Activated CD8-positive, alpha-beta memory T cell treated with anti-CD3 and anti-CD28 coated beads, Interleukin-2, amount 10 ng/mL, durations not matched to agents 7 days and 5 days (primary cell): ENCODE measurements around the gene PDXDC1. TPM values are rescaled to one million over a fixed set of nuclear protein-coding genes. Genes with fewer than 3 reads are reported as not detected.
"Not testable (repeated sequence)": the region's sequence is repeated elsewhere in the genome, so short reads cannot be mapped to it uniquely, and the experiment has no call there.

Experiments
- ATAC-seq: fragments of 150-1000 bp; cut with Tn5 transposase; one replicate; pipeline ENCODE4 v1.10.0; 2021; ENCODE audit warnings: moderate library complexity
- CTCF ChIA-PET: fragments of 350-600 bp; sonication (Branson Sonifier 250); formaldehyde crosslinking; loops from one replicate; lab custom pipeline; 2021; ENCODE audit warnings: antibody characterized with exemption; lab: Charles Lee
- DNase-seq: peaks from one replicate; pipeline ENCODE4 v3.0.0-alpha.2; 2020
- H3K27ac Mint-ChIP-seq: one replicate; pipeline ENCODE4 v1.8.0; 2021; ENCODE audit warnings: mild to moderate bottlenecking, mixed read lengths
- H3K27me3 Mint-ChIP-seq: one replicate; pipeline ENCODE4 v1.8.0; 2021; ENCODE audit warnings: mixed read lengths
- H3K36me3 Mint-ChIP-seq: one replicate; pipeline ENCODE4 v1.8.0; 2021; ENCODE audit warnings: mild to moderate bottlenecking, mixed read lengths
- H3K4me1 Mint-ChIP-seq: one replicate; pipeline ENCODE4 v1.8.0; 2021; ENCODE audit warnings: mixed read lengths
- H3K4me3 Mint-ChIP-seq: one replicate; pipeline ENCODE4 v1.8.0; 2021; ENCODE audit warnings: mild to moderate bottlenecking, moderate library complexity, mixed read lengths
- H3K9me3 Mint-ChIP-seq: one replicate; pipeline ENCODE4 v1.8.0; 2022; ENCODE audit warnings: low read depth, mixed read lengths
- total RNA-seq, 2 experiments: library from RNA; stranded (reverse); gene quantifications; one replicate each; pipeline ENCODE4 v1.2.3, GENCODE V29; 2021

PDXDC1 gene
- total RNA-seq, 2 experiments from 2014 or later = 47.0 to 58.7 TPM

- H3K9me3 Mint-ChIP-seq, ATAC-seq, H3K27me3 Mint-ChIP-seq, CTCF ChIA-PET, H3K27ac Mint-ChIP-seq, H3K36me3 Mint-ChIP-seq, H3K4me3 Mint-ChIP-seq, H3K4me1 Mint-ChIP-seq: not testable (repeated sequence)
- DNase-seq = peak; percentile 34
Measured at GRCh38 chr16:15140444-15141365, 165.9 kb downstream of the PDXDC1 start.

- DNase-seq (peak; percentile 37), ATAC-seq (no peak)
- CTCF ChIA-PET = no interaction called here
- no peak overlapping the region for H3K4me3 Mint-ChIP-seq
- no peak overlapping the region for H3K27ac Mint-ChIP-seq
- H3K9me3 Mint-ChIP-seq = no peaks in the 10 kb centered on the region
- H3K27me3 Mint-ChIP-seq = no peaks in the 10 kb centered on the region
- no peaks in the 10 kb centered on the region for H3K36me3 Mint-ChIP-seq
- H3K4me1 Mint-ChIP-seq = no peaks in the 10 kb centered on the region
Measured at GRCh38 chr16:15141586-15141985, 166.8 kb downstream of the PDXDC1 start.

- H3K4me1 Mint-ChIP-seq, ATAC-seq, H3K27ac Mint-ChIP-seq, H3K9me3 Mint-ChIP-seq, H3K4me3 Mint-ChIP-seq, CTCF ChIA-PET, H3K36me3 Mint-ChIP-seq, H3K27me3 Mint-ChIP-seq: not testable (repeated sequence)
- peak; percentile 25 for DNase-seq
Measured at GRCh38 chr16:15142107-15142890, 167.5 kb downstream of the PDXDC1 start.

- H3K4me3 Mint-ChIP-seq, H3K4me1 Mint-ChIP-seq, CTCF ChIA-PET, H3K27ac Mint-ChIP-seq, H3K9me3 Mint-ChIP-seq, H3K27me3 Mint-ChIP-seq, ATAC-seq, H3K36me3 Mint-ChIP-seq: not testable (repeated sequence)
- DNase-seq = peak; percentile 7
Measured at GRCh38 chr16:15142891-15143600, 168.2 kb downstream of the PDXDC1 start.

- H3K27ac Mint-ChIP-seq, H3K36me3 Mint-ChIP-seq, H3K9me3 Mint-ChIP-seq, H3K4me3 Mint-ChIP-seq, CTCF ChIA-PET, H3K4me1 Mint-ChIP-seq, ATAC-seq, H3K27me3 Mint-ChIP-seq: not testable (repeated sequence)
- peak; percentile 18 for DNase-seq
Measured at GRCh38 chr16:15143601-15144091, 168.8 kb downstream of the PDXDC1 start.

- H3K9me3 Mint-ChIP-seq, ATAC-seq, H3K27me3 Mint-ChIP-seq, H3K4me1 Mint-ChIP-seq, H3K36me3 Mint-ChIP-seq, H3K4me3 Mint-ChIP-seq, CTCF ChIA-PET, H3K27ac Mint-ChIP-seq: not testable (repeated sequence)
- peak; percentile 31 for DNase-seq
Measured at GRCh38 chr16:15144092-15144631, 169.3 kb downstream of the PDXDC1 start.

GRCh38 chr16:15144781-15145417, 170.1 kb downstream of the PDXDC1 start:
- ATAC-seq, H3K4me3 Mint-ChIP-seq, H3K27ac Mint-ChIP-seq, CTCF ChIA-PET, H3K36me3 Mint-ChIP-seq, H3K27me3 Mint-ChIP-seq, H3K4me1 Mint-ChIP-seq, H3K9me3 Mint-ChIP-seq: not testable (repeated sequence)
- peak; percentile 38 for DNase-seq

GRCh38 chr16:15145418-15146263, 170.8 kb downstream of the PDXDC1 start:
- H3K4me1 Mint-ChIP-seq, H3K4me3 Mint-ChIP-seq, H3K27me3 Mint-ChIP-seq, H3K36me3 Mint-ChIP-seq, ATAC-seq, H3K9me3 Mint-ChIP-seq, H3K27ac Mint-ChIP-seq, CTCF ChIA-PET: not testable (repeated sequence)
- peak; percentile 18 for DNase-seq

GRCh38 chr16:15146264-15146662, 171.4 kb downstream of the PDXDC1 start:
- CTCF ChIA-PET, H3K27me3 Mint-ChIP-seq, H3K9me3 Mint-ChIP-seq, H3K36me3 Mint-ChIP-seq, H3K4me3 Mint-ChIP-seq, H3K27ac Mint-ChIP-seq, H3K4me1 Mint-ChIP-seq, ATAC-seq: not testable (repeated sequence)
- DNase-seq = peak; percentile 35

GRCh38 chr16:15148831-15149230, 174.0 kb downstream of the PDXDC1 start:
- H3K27ac Mint-ChIP-seq, DNase-seq, H3K36me3 Mint-ChIP-seq, ATAC-seq, H3K4me1 Mint-ChIP-seq, H3K4me3 Mint-ChIP-seq, CTCF ChIA-PET, H3K9me3 Mint-ChIP-seq, H3K27me3 Mint-ChIP-seq: not testable (repeated sequence)

- DNase-seq, H3K9me3 Mint-ChIP-seq, H3K4me3 Mint-ChIP-seq, ATAC-seq, CTCF ChIA-PET, H3K4me1 Mint-ChIP-seq, H3K36me3 Mint-ChIP-seq, H3K27ac Mint-ChIP-seq, H3K27me3 Mint-ChIP-seq: not testable (repeated sequence)
Measured at GRCh38 chr16:15149260-15149659, 174.4 kb downstream of the PDXDC1 start.

- H3K36me3 Mint-ChIP-seq, H3K4me1 Mint-ChIP-seq, H3K27me3 Mint-ChIP-seq, H3K27ac Mint-ChIP-seq, CTCF ChIA-PET, ATAC-seq, H3K9me3 Mint-ChIP-seq: not testable (repeated sequence)
- DNase-seq = peak; percentile 53
- peak overlapping the region; percentile 71 for H3K4me3 Mint-ChIP-seq
Measured at GRCh38 chr16:15154005-15154404, 179.2 kb downstream of the PDXDC1 start.
